CD4-positive, alpha-beta T cell treated with Interleukin-15 for 1 hour (primary cell): ENCODE results near the gene ADGRE3.
A peak's percentile ranks its signal among the peaks of the same experiment; 100 is the strongest.
"Not testable (repeated sequence)": the region's sequence is repeated elsewhere in the genome, so short reads cannot be mapped to it uniquely, and the experiment has no call there.

Experiments used
- DNase-seq: peaks from one replicate; pipeline ENCODE4 v3.0.0-alpha.2; 2020

ADGRE3 gene

GRCh38 chr19:14589433-14589832 lies 85.2 kb downstream of the ADGRE3 start:
- not testable (repeated sequence) for DNase-seq

DNA sequence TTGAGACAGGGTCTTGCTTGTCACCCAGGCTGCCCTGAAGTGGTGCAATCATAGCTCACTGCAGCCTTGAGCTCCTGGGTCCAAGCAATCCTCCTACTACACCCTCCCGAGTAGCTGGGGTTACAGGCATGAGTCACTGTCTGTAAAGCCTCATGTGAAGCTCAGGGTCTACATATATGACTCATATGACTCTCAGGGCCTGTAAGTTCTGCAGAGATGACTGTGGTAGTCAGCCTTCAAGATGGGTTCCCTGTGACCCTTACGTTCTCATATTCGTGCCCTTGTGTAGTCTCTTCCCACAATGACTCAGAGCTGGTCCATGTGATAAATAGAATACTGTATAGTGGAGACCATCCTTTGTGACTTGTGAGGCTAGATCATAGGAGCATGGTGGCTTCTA lies 89.5 kb downstream of the ADGRE3 start:
- DNase-seq: peak; percentile 60

GRCh38 chr19:14584372-14584771 lies 90.3 kb downstream of the ADGRE3 start:
- not testable (repeated sequence) for DNase-seq

- DNase-seq: peak; percentile 78
These were observed 91.7 kb downstream of the ADGRE3 start, which contains the start of gene CLEC17A for GRCh38 chr19:14582894-14583340. Gene CLEC17A (plus strand): TSS chr19:14583084. CDS start chr19:14583161, 77 bp downstream.

DNA sequence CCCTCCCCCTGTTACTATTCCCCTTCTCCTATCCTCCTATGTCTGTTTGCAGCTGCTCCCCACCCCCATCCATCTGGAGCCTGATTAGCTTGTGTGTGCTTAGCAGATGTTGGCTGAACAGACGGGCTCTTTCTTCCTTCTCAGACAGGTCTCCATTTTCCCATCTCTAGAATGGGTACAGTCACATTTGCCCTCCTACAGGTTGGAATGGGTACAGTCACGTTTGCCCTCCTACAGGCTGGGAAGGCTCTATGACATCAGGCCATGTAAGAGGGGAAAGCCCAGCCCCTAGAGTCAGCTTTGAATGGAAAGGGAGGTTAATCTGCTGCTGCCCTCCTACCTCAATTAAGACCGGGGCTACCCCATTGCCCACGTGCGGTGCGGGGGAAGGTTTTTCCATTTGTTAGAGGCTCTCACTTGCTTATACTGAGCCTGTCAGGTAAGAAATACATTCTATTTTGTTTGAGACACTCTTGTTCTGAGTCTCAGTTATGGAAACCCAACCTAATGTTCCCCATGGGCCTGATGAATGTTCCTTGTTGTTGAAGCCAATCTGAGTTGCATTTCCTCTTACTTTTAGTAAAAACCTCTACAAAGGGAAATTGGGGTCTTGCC lies 93.9 kb downstream of the ADGRE3 start:
- DNase-seq: no peak

DNA sequence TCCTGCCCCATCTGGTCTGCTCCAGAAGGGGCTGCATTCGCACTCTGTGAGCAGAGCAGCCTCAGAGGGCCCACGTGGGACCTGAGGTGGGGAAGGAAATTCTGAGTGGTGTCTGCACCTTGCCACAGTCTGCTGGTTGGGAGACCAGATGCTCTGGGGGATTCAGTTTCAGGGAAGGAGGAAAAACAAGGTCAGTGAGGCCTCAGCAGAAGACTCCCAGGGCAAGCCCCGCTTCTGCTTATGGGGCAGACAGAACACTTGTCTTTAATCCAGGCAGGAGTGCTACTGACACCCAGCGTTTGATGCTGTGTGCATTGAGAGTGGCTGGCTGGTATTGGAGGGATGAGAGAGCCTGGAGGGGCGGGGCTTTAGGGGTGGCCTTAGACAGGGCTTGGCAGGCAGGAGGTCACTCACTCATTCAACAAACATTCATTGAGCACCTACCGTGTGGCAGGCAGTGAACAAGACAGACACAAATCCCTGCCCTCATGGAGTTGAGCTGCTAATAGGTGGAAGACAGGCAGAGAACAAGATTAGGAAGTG lies 96.7 kb downstream of the ADGRE3 start:
- DNase-seq: peak; percentile 38

DNA sequence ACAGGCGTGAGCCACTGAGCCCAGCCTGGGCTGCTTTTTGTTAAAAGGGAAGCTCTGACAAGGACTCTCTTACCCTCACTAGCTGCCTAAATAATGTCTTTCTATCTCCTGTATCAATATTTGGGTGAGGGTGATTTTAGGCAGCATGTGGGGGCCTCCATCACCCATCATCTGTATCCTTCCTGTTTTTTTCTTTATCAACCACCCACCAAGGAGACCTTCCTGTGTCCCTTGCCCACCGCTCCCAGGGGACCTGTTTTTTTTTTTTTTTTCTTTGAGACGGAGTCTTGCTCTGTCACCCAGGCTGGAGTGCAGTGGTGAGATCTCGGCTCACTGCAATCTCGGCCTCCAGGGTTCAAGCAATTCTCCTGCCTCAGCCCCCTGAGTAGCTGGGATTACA lies 97.4 kb downstream of the ADGRE3 start:
- DNase-seq: no peak

DNA sequence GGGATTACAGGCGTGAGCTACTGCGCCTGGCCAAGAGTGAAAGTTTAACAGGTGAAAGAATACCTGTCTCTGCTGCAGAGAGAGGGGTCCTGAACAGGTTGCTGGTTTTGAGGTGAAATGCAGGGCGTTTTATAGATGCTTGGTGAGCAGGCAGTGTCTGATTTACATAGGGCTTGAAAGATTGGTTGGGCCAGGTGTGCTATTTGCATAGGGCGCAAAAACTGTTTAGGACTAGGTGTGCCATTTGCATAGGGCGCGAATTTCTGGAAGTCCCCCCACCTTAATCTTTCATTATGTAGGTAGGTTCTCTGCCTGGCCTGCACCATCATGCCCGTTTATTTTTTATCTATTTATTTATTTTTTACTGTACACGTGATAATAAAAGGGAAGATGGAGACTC lies 98.3 kb downstream of the ADGRE3 start:
- no peak for DNase-seq

DNA sequence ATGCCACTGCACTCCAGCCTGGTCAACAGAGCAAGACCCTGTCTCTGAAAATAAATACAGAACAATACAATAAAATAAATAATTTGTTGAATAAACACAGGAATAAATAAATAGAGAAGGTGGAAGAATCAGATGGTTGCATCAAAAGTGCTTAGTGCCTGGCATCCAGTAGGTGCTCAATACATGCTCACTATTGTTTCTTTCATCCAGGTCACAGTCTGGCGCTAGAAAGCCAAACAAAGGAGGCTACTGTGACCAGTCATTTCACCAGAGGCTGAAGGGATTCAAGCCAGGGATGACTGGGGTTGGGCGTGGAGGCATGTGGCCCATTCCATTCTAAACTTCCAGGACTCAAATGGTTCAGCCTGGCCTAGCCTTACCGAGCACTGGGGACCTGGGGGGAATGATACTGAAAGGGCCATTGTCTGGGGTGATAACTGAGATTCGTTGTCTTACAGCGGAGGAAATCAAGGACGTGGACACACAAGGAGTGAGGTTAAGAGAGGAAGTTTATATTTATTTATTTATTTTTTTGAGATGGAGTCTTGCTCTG lies 99.1 kb downstream of the ADGRE3 start:
- no peak for DNase-seq

DNA sequence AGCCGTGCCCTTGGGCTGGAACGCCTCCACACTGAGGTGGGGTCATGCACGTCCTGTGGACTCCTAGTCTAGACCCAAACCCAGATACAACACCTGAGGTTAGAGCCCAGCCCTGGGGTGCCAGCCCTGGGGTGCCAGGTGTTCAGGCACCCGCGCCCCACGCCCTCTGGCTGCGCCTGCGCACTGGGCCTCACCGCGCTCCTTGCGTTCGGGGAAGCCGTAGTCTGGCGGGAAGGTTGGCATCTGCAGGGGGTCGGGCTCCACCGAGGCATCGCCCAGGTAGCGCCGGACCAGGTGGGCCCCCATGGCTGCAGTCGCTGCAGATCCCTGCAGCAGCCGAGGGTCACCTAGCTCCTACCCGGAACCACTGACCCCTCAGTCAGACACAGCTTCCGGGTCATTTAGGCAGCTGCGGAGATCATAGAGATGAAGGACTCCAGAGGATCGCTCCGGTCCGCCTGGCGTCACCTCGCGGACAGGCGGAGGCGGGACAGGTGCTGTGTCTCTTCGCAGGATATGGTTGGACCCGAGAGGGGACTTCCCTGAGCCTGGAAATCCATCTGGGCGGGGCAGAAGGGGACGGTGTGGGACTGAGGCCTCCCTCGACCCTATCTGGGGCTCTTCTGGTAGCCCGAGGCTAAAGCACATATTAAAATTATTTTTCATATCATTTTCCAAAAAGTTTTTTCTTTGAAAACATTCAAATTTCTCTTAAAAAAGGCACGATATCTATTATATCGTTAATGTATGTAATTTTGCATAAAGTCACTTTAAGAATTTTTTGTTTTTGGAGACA lies 102.8 kb downstream of the ADGRE3 start, which contains the start of gene NDUFB7:
NDUFB7 (minus strand) TSS at position 372 of the 796 bp plus-strand sequence; CDS start at position 306, 66 bp downstream.
- DNase-seq: peak; percentile 93

GRCh38 chr19:14570864-14571527 lies 103.6 kb downstream of the ADGRE3 start:
- DNase-seq: no peak
